CD4-positive, alpha-beta T cell (primary cell): ENCODE measurements around the gene ARIH1. TPM values are rescaled to one million over a fixed set of nuclear protein-coding genes. Genes with fewer than 3 reads are reported as not detected.
"Not testable (repeated sequence)": the region's sequence is repeated elsewhere in the genome, so short reads cannot be mapped to it uniquely, and the experiment has no call there.

Experiments used
- ATAC-seq: fragments of 200-7000 bp; cut with Tn5 transposase; one replicate; pipeline ENCODE4 v1.10.0; 2022; ENCODE audit warnings: mild to moderate bottlenecking; ENCODE audit not compliant: poor library complexity
- CTCF ChIA-PET: fragments of 350-600 bp; sonication (Branson Sonifier 250); formaldehyde crosslinking; loops from one replicate; lab custom pipeline; 2021; ENCODE audit warnings: antibody characterized with exemption, inconsistent platforms; lab: Charles Lee
- POLR2A ChIA-PET: fragments of 350-600 bp; sonication (Branson Sonifier 250); formaldehyde crosslinking; loops from one replicate; lab custom pipeline; 2021; ENCODE audit warnings: antibody characterized with exemption, inconsistent platforms; lab: Charles Lee
- DNase-seq, 14 experiments: peaks; one replicate each; pipeline ENCODE4 v3.0.0-alpha.2; 2013 to 2020; ENCODE audit warnings: mixed read lengths in 2 of 14
- H3K27ac ChIP-seq, 2 donors: one replicate each; pipeline versions ENCODE4 v1.5.1 to v1.7.0; 2013; ENCODE audit warnings: low read length in 2 of 2, low read depth in 1 of 2, mild to moderate bottlenecking in 1 of 2
- H3K27me3 ChIP-seq, 2 experiments: 1 replicate in 1 of 2; 2 replicates in 1 of 2; pipeline versions ENCODE4 v1.6.1 to v1.7.0; 2013; ENCODE audit warnings: low read length in 2 of 2, control low read depth in 1 of 2, mild to moderate bottlenecking in 1 of 2, moderate library complexity in 1 of 2; ENCODE audit not compliant: insufficient read depth in 2 of 2, control insufficient read depth in 1 of 2
- H3K36me3 ChIP-seq: one replicate; pipeline ENCODE4 v1.6.1; 2013; ENCODE audit warnings: low read length, control low read depth; ENCODE audit not compliant: insufficient read depth
- H3K4me1 ChIP-seq: one replicate; pipeline ENCODE4 v1.6.1; 2013; ENCODE audit warnings: low read length, control low read depth; ENCODE audit not compliant: insufficient read depth
- H3K4me3 ChIP-seq: one replicate; pipeline ENCODE4 v1.5.1; 2013; ENCODE audit warnings: mild to moderate bottlenecking, low read length, moderate library complexity
- H3K9me3 ChIP-seq, 2 experiments: 1 replicate in 1 of 2; 2 replicates in 1 of 2; pipeline versions ENCODE4 v1.6.1 to v1.7.0; 2013; ENCODE audit warnings: low read length in 2 of 2, mild to moderate bottlenecking in 2 of 2, control low read depth in 1 of 2, moderate library complexity in 1 of 2; ENCODE audit not compliant: control insufficient read depth in 1 of 2, insufficient read depth in 1 of 2
- H3K27ac Mint-ChIP-seq: one replicate; pipeline ENCODE4 v1.8.0; 2020; ENCODE audit warnings: mixed read lengths
- H3K27me3 Mint-ChIP-seq: one replicate; pipeline ENCODE4 v1.8.0; 2021; ENCODE audit warnings: mixed read lengths
- H3K36me3 Mint-ChIP-seq: one replicate; pipeline ENCODE4 v1.8.0; 2021; ENCODE audit warnings: low read depth, mixed read lengths
- H3K4me1 Mint-ChIP-seq: one replicate; pipeline ENCODE4 v1.8.0; 2021; ENCODE audit warnings: low read depth, mixed read lengths
- H3K4me3 Mint-ChIP-seq: one replicate; pipeline ENCODE4 v1.8.0; 2020; ENCODE audit warnings: mild to moderate bottlenecking, mixed read lengths
- H3K9me3 Mint-ChIP-seq: one replicate; pipeline ENCODE4 v1.8.0; 2020; ENCODE audit warnings: mixed read lengths
- intact Hi-C, 2 experiments: fragments of 100-400 bp; cut with DNase I in 1 of 2; cut with micrococcal nuclease in 1 of 2; formaldehyde crosslinking; loops; one replicate each; pipeline versions ENCODE4 v1.15.1 to v1.9.0; 2023 to 2025; cut with DNase I, micrococcal nuclease
- total RNA-seq, 174 experiments: library from RNA in 2 of 174; stranded (reverse) in 2 of 174; gene quantifications; one replicate each; pipeline ENCODE4 v1.2.3 and lab custom pipeline; 2021 to 2026
- TF ChIP-seq, protein P1 (sequence below): fragments of 200-600 bp; IDR thresholded peaks from one replicate; pipeline ENCODE4 v1.8.0; 2022; ENCODE audit warnings: antibody characterized with exemption, mild to moderate bottlenecking

Gene ARIH1
- total RNA-seq, 2 experiments from 2014 or later: 281 to 283 TPM

DNA sequence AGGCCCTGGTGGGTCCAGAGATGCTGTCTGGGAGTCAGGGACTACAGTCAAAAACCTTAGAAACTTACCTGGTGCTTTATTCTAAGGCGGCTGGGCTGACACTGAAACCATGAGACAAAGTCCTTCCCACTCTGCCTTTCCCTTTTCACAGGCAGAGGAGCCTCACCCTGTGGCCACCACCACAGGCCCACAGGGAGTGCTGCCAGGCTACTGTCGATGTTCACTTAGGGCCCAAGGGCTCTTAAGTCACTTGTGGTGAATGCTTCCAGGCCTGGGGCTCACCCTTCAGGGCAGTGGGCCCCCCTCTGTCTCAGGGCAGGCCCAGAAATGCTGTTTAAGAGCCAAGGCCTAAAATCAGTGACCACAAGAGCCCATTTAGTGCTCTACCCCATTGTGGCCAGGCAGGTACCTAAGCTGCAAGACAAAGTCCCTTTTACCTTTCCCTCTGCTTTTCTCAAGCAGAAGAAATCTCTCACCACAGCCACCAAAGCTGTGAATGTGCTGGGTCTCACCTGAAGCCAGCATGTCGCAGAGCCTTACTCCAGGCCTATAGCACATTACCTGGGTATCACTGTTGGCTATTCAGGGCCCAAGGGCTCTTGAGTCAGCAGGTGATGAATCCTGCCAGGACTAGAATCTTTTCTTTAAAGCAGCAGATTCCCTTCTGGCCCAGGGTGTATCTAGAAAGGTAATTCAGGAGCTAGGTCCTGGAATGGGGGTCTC lies 140.8 kb downstream of the ARIH1 start:
- intact Hi-C loops: no loop called here
- H3K27me3 ChIP-seq: no peaks in the 10 kb centered on the region
- CTCF ChIA-PET: no interaction called here
- H3K4me1 ChIP-seq: no peaks in the 10 kb centered on the region
- Mint-ChIP-seq H3K9me3 (no peaks in the 10 kb centered on the region), H3K27me3 (no peaks in the 10 kb centered on the region), H3K36me3 (no peaks in the 10 kb centered on the region), H3K27ac (no peak overlapping the region), H3K4me1 (peaks cover 6% of the 10 kb centered on the region), H3K4me3 (no peak overlapping the region)
- TF ChIP-seq, protein P1, sequence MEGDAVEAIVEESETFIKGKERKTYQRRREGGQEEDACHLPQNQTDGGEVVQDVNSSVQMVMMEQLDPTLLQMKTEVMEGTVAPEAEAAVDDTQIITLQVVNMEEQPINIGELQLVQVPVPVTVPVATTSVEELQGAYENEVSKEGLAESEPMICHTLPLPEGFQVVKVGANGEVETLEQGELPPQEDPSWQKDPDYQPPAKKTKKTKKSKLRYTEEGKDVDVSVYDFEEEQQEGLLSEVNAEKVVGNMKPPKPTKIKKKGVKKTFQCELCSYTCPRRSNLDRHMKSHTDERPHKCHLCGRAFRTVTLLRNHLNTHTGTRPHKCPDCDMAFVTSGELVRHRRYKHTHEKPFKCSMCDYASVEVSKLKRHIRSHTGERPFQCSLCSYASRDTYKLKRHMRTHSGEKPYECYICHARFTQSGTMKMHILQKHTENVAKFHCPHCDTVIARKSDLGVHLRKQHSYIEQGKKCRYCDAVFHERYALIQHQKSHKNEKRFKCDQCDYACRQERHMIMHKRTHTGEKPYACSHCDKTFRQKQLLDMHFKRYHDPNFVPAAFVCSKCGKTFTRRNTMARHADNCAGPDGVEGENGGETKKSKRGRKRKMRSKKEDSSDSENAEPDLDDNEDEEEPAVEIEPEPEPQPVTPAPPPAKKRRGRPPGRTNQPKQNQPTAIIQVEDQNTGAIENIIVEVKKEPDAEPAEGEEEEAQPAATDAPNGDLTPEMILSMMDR: no peak
- no peaks in the 10 kb centered on the region for H3K36me3 ChIP-seq
- DNase-seq: no peak
- H3K9me3 ChIP-seq: no peaks in the 10 kb centered on the region
- POLR2A ChIA-PET: no interaction called here
- H3K4me3 ChIP-seq: no peak overlapping the region
- ATAC-seq: no peak
- H3K27ac ChIP-seq: no peak overlapping the region

DNA sequence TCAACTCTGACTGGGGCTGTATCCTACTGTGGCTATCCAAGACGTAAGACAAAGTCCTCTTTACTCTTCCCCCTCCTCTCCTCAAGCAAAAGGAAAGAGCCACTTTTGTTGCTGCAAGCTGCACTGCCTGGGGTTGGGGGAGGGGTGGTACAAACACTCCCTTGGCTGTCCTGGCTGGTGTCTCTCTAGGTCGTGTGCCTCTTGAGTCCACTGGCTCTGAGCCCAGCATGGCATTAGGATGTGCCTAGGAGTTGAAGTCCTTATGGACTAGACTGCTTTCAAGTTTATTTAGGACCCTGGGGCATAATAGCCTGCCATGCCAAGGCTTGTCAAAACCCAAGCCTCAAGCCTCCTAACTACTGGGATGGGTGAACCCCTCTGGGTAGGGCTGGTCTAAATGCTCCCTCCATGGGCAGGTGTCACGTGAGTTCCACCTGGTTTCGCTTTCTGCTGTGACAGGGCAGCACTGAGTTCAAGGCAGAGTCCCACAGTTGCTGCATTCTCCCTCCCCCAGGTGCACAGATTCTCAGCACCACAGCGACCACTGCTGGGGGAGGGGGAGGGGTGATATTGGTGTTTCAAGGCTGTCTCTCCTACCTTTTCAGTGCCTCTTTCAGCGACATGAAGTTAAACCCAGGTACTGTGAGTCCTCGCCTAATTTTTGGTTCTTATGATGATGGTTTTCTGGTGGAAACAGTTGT lies 141.6 kb downstream of the ARIH1 start:
- H3K27ac Mint-ChIP-seq, POLR2A ChIA-PET: not testable (repeated sequence)
- DNase-seq: peak in 5 of 14 experiments; percentile 10 to 54 (median 24)

DNA sequence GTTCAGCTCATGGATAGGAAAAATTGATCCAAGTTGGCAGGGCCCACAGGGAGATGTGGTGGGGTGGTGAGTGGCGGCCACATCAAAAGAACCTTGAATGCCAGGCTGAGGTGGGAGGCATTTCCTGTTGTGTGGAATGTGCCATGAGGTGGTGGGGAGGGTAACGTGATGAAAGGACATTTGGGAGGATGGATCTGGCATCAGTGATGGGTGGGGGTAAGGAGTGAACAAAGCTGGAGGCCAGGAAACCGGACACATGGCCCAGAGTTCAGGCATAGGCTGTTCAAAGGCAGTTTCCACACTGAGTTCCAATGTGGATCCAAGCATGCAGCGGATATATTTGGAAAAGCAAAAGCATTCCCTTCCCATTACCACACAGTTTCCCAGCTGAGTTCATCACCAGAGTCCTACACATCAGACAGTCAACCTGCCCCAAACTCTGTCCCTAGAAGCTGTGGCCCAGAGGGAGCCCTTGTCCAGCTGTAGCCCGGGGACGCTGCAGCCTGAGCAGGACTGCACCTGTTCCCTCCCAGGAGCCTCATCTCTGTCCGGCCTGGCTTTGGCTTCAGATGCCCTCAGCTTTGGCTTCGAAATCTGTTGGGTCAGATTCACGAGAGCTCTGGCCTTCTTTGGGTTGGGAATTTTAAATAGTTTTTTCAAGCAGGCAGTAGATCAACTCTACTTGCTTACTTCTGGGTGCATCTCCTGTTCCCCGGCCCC lies 142.5 kb downstream of the ARIH1 start:
- Histone ChIP-seq H3K27me3 (no peaks in the 10 kb centered on the region), H3K4me1 (no peaks in the 10 kb centered on the region), H3K27ac (no peak overlapping the region), H3K9me3 (no peaks in the 10 kb centered on the region), H3K4me3 (no peak overlapping the region), H3K36me3 (no peaks in the 10 kb centered on the region)
- DNase-seq: no peak
- ChIA-PET POLR2A (no interaction called here), CTCF (no interaction called here)
- Mint-ChIP-seq H3K27me3 (no peaks in the 10 kb centered on the region), H3K9me3 (no peaks in the 10 kb centered on the region), H3K36me3 (no peaks in the 10 kb centered on the region), H3K4me1 (peaks cover 6% of the 10 kb centered on the region), H3K27ac (no peak overlapping the region), H3K4me3 (no peak overlapping the region)
- intact Hi-C loops: no loop called here
- no peak for ATAC-seq
- TF ChIP-seq, protein P1: no peak

More for the DNA sequence above, 141.6 kb downstream of the ARIH1 start:
- intact Hi-C loops, H3K9me3 ChIP-seq, H3K4me1 Mint-ChIP-seq, H3K27ac ChIP-seq, H3K36me3 ChIP-seq, H3K4me3 ChIP-seq, H3K4me1 ChIP-seq, H3K27me3 Mint-ChIP-seq, H3K27me3 ChIP-seq, H3K36me3 Mint-ChIP-seq, H3K4me3 Mint-ChIP-seq, H3K9me3 Mint-ChIP-seq, CTCF ChIA-PET: not testable (repeated sequence)
- peak; percentile 46 for ATAC-seq

DNA sequence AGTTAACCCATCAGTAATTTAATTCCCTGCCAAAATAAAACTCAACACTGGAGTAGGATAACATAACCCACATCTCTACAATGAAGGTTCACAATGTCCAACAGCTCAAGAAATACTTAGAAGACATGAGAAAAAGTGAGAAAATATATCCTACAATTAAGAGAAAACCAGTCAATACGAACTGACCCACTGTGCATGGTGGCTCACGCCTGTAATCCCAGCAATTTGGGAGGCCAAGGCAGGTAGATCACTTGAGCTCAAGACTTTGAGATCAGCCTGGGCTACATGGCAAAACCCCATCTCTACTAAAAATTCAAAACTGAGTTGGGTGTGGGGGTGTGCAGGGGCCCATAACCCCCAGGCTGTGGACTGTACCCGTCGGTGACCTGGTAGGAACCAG lies 149.7 kb downstream of the ARIH1 start:
- H3K9me3 ChIP-seq, intact Hi-C loops, H3K4me1 ChIP-seq, H3K27ac Mint-ChIP-seq, POLR2A ChIA-PET, H3K36me3 Mint-ChIP-seq, H3K27ac ChIP-seq, ATAC-seq, H3K4me3 Mint-ChIP-seq, H3K9me3 Mint-ChIP-seq, DNase-seq, H3K4me1 Mint-ChIP-seq, H3K36me3 ChIP-seq, CTCF ChIA-PET, H3K27me3 ChIP-seq, H3K4me3 ChIP-seq, H3K27me3 Mint-ChIP-seq: not testable (repeated sequence)

DNA sequence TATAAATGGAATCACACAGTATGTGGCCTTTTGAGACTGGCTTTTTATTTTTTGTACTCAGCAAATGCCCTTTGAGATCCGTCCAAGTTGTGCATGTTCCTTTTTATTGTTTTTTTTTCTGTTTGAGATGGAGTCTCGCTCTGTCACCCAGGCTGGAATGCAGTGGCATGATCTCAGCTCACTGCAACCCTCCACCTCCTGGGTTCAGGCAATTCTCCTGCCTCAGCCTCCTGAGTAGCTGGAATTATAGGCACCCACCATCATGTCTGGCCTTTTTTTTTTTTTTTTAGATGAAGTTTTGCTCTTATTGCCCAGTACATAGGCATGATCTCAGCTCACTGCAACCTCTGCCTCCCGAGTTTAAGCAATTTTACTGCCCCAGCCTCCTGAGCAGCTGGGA lies 152.0 kb downstream of the ARIH1 start:
- H3K36me3 Mint-ChIP-seq, H3K9me3 Mint-ChIP-seq, ATAC-seq, H3K4me3 ChIP-seq, POLR2A ChIA-PET, H3K4me1 ChIP-seq, H3K27me3 Mint-ChIP-seq, H3K27ac Mint-ChIP-seq, H3K4me3 Mint-ChIP-seq, H3K27ac ChIP-seq, H3K9me3 ChIP-seq, H3K27me3 ChIP-seq, intact Hi-C loops, H3K36me3 ChIP-seq, H3K4me1 Mint-ChIP-seq, DNase-seq: not testable (repeated sequence)
- CTCF ChIA-PET: interaction anchor here (0.7 kb wide), 1 partner anchor 787 kb away, joined by 3 read pairs; no protein-coding TSS in a partner anchor
